G401 (cell line): ENCODE results near the gene NLRP1. TPM values are rescaled to one million over a fixed set of nuclear protein-coding genes. Genes with fewer than 3 reads are reported as not detected.

Experiments used
- DNase-seq: peaks from one replicate; pipeline ENCODE4 v3.0.0-alpha.2; 2015; ENCODE audit warnings: low spot score
- in situ Hi-C: cut with HindIII; loops from 2 replicates; pipeline ENCODE4 v1.10.0; 2016; ENCODE audit warnings: low sequenced_read_pairs, mixed read lengths
- total RNA-seq: library from RNA; depleted of rRNA; stranded (reverse); fragments of >200 nt; shearing (Covaris generic); gene quantifications from 2 replicates; pipeline ENCODE4 v1.2.3, GENCODE V29; 2014

NLRP1 gene
- total RNA-seq, 1 experiment from 2014 or later: 20.4 TPM

DNA sequence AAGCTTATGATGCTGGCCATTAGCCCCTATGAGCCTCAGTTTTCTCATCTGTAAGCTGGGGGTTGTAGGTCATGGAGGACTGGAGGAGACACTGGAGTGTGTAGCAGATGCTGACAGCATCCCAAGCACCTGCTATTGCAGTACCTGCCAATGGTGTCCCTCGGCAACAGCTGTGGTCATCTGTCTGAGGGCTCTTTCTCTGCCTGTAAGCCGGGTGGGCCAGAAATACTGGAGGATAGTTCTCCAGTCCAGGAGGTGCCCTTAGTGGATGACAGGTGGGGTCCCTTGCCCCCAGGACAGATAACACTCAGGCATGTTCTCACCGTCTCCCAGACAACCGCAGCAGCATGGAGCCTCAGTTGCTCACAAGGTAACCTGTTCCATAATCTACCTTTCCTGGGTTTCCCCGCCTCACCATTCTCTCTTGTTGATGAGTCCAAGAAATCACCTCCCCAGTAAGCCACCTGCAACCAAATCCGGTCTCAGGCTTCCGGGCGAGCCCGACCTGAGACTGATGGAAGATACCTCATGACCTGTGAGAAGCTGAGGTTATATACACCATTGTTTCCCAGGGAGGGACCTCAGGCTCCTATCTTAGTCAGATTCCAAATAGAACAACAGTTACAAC is 23.8 kb downstream of the NLRP1 start:
- no peak for DNase-seq
- in situ Hi-C loops: no loop called here

DNA sequence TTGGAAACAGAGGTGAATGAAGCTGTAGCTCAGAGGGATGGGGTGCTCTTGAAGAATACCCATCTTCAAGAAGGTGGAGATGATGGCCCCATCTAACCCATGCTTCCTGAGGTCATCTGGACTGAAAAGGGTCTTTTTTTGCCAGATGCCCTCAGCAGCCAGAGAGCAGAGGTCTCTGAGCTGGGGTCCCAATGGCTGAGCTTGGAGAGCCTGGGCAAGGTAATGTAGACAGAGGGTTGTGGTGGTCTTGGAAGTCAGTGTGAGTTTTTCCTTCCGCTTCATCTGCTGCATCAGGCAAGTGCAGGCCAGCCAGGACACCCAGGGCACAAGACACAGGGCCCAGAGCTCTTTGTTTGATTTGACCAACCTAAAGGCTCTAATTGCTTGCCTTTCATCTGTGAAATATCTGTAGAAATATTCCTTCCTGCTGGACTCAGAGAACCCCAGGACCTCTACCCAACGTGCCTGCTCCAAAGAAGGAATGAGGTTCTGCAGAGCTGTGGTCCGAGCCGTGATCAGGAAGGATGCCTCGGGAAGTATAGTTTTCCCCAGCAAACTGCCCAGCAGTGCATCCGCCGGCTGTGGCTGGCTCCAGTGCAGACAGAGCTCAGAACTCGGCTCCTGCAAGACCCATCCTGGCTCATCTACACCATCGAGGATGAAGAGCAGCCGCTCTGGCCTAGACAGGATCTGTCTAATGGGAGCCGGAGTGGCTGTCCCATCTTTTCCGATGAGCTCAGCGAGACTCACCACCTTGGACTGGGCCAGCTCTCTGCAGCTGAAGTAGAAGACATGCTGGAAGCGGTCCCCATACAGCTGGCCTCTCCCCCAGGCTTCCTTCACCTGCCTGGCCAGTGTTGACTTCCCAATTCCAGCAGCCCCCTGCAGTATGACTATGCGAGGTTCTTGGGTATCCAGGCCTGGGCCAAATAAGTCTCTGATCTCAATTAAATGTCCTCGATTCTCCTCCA is 25.2 kb downstream of the NLRP1 start:
- DNase-seq: no peak
- in situ Hi-C loops: no loop called here

DNA sequence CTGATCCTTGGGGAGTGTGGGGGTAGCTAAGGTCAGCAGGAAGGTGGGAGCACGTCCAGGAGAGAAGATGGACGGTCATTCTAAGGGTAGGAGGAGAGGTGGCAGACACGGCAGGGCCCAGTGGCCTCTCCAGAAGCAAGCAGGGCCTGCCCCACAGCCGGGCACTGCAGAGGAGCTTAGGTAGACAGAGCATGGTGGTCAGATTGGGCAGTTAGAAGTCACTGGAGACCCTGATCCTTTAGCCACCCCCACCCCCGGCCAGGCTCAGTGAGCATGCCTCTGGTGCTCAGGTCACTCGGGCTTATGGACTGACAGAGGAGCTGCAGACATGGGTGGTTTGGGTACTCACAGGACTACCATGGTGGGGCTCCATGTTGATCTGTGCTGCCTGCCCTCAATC is 26.3 kb downstream of the NLRP1 start:
- no peak for DNase-seq
- in situ Hi-C loops: no loop called here

DNA sequence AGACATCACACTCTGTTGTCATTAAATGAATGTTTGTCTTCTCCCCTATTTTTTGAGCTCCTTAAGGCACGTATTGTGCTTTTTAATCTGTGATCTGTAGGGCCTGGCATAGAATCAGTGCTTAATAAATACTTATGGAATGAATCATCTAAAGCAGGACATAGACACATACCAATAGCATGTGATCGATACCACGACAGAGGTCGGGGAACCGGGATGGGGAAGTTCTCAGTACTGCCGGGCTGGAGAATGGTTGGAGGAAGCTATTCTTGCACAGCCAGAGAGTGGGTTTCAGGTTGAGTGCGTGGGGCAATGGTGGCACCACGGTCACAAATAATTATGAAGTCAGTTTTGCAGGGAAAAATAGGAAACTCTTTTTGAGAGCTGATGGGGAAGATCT is 26.8 kb downstream of the NLRP1 start:
- in situ Hi-C loops: no loop called here
- DNase-seq: no peak

- in situ Hi-C loops: no loop called here
Measured at GRCh38 chr17:5555254-5555653, 29.1 kb downstream of the NLRP1 start.

DNA sequence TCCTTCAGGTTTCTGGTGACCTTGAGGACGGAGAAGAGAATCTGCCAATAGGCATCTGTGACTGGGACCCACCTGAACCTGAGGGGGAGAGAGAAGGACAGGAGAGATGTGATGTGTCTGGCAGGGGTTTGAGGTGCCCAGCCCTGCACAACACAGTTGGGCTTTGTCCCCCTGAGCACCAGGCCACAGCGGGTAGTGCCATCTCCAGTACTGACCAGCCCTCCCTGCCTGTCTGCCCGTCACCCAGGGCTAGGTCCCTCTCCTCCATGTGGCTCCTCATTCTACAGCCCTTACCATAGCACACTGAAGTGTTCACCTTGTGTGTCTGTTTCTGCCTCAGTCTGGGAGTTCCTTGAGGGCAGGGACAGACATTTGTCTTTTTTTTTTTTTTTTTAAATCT is 30.8 kb downstream of the NLRP1 start:
- DNase-seq: no peak
- in situ Hi-C loops: no loop called here

More at GRCh38 chr17:5555254-5555653, 29.1 kb downstream of the NLRP1 start:
- DNase-seq: no peak

- in situ Hi-C loops: no loop called here
- no peak for DNase-seq
Measured at GRCh38 chr17:5552841-5553240, 31.5 kb downstream of the NLRP1 start.

GRCh38 chr17:5545051-5545987 is 39.0 kb downstream of the NLRP1 start:
- in situ Hi-C loops: no loop called here
- no peak for DNase-seq

- DNase-seq: no peak
- in situ Hi-C loops: no loop called here
Measured at GRCh38 chr17:5544115-5544514, 40.2 kb downstream of the NLRP1 start.

GRCh38 chr17:5541610-5542202 is 42.6 kb downstream of the NLRP1 start:
- in situ Hi-C loops: no loop called here
- no peak for DNase-seq

DNA sequence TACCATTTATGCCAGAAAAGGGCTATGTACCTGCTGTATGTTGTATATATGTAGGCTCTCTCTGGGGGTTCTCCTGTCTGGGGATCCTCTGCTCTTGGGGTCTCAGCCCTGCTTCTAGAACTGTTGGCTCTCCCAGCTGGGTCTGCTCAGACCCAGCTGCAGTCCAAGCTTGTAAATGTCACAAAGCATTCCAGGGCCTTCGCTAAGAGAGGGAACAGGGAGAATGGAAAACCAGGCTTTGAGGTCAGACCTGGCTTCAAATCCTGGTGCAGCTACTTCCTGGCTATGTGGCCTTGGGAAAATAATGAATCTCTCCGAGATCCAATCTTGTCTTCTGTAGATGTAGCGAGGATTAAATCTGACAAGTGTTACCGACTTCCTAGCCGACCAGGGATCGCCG is 44.0 kb downstream of the NLRP1 start:
- in situ Hi-C loops: no loop called here
- DNase-seq: no peak

DNA sequence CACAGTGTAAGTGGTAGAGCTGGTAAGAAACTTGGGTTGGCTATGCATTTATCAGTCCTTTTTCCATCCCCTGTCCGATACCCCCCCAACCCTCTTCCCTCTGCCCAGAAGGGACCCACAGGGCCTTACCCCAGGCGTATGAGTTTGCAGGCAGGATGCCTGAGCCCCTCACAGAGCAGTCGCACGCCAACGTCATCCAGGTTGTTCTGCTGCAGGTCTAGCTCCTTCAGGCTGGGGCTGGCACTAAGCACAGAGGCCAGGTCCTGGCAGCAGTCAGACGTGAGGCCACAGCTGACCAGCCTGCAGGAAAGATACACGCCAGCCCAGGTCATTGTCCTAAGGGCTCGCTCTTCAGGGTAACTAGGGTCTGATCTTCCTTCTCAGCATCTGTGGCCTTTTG is 45.0 kb downstream of the NLRP1 start:
- in situ Hi-C loops: no loop called here
- DNase-seq: no peak

- in situ Hi-C loops: no loop called here
- no peak for DNase-seq
Measured at GRCh38 chr17:5536866-5537650, 47.3 kb downstream of the NLRP1 start.

- in situ Hi-C loops: no loop called here
- no peak for DNase-seq
Measured at GRCh38 chr17:5535436-5535835, 48.9 kb downstream of the NLRP1 start.

- in situ Hi-C loops: no loop called here
- DNase-seq: no peak
Measured at GRCh38 chr17:5533486-5534315, 50.6 kb downstream of the NLRP1 start.

DNA sequence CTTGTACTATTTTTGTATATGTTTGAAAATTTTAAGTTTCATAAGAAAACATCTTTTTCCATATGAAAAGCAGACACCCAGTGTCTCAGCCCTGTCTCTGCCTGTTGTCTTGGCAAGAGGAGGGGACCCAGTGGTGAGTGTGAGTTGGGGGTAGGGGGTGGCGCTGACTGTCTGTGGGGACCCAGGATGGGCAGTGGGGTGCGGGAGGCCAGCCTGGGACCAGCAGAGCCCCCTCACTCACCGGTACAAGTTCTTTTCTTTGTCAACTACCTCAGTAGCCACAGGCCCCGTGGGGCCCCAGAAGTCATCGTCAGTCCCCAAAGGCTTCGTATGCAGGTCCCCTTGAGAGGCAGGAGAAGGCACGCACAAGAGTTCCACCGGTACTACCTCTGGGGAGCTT is 51.7 kb downstream of the NLRP1 start:
- in situ Hi-C loops: no loop called here
- no peak for DNase-seq

- in situ Hi-C loops: no loop called here
- DNase-seq: no peak
Measured at GRCh38 chr17:5531085-5531418, 53.3 kb downstream of the NLRP1 start.
